EH (cell line): ENCODE data around the gene COX6A2.

Source experiments
- DNase-seq: peaks from one replicate; pipeline ENCODE4 v3.0.0-alpha.2; 2015; ENCODE audit warnings: low read depth

The COX6A2 gene

DNA sequence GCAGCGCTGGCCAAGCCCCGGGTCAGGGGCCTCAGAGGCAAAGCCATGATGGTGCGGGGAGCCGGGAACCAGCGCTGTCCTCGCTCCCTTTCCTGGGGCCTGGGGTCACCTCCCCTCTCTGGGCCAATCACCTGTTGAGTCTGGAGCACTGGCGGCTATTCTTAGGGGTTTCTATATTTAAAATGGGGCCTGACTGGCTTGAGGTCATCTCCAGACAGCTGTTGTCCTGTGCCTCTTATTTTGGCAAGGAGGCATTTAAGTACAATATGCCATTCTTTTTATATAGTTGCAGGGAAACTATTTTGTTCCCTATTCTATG lies at the start of gene COX6A2:
COX6A2 (minus strand) TSS at position 82 of the 319 bp plus-strand sequence; CDS start at position 47, 35 bp downstream.
- no peak for DNase-seq

DNA sequence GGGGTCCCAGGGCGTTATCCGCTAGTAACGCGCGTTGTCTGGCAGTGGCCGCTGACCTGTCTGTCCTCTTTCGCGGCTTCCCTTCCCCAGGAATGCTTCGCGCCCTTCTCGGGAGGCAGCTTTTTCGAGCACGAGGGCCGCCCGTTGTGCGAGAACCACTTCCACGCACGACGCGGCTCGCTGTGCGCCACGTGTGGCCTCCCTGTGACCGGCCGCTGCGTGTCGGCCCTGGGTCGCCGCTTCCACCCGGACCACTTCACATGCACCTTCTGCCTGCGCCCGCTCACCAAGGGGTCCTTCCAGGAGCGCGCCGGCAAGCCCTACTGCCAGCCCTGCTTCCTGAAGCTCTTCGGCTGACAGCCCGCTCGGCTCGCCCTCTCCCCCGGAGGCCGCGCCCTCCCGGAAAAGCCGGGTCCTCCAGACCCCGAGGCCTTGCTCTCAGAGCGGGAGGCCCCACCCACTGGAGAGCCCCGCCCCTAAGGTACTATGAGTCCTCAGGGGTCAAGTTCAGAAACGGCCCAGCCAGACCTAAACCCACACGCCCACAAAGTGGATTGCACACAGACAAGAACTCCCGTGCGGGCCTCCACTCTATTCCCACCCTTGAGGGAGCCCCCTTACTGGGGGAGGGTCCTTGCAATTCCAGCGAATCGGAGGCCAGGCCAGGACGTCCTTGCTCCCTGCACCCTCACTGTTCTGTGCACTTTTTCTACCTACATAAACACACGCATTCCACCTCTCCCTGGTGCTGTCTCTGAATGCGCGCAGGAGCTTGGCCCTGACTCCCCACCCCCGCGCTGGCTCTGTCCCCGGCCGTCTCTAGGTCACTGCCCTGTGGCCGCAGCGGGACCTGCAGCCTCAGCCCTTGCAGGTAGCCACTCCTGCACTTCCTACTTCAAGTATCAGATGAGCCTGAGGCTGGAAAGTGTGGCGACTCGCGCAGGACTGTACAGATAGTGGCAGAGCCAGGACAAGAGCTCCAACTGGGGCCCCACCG lies 49.4 kb upstream of the COX6A2 start:
- no peak for DNase-seq

DNA sequence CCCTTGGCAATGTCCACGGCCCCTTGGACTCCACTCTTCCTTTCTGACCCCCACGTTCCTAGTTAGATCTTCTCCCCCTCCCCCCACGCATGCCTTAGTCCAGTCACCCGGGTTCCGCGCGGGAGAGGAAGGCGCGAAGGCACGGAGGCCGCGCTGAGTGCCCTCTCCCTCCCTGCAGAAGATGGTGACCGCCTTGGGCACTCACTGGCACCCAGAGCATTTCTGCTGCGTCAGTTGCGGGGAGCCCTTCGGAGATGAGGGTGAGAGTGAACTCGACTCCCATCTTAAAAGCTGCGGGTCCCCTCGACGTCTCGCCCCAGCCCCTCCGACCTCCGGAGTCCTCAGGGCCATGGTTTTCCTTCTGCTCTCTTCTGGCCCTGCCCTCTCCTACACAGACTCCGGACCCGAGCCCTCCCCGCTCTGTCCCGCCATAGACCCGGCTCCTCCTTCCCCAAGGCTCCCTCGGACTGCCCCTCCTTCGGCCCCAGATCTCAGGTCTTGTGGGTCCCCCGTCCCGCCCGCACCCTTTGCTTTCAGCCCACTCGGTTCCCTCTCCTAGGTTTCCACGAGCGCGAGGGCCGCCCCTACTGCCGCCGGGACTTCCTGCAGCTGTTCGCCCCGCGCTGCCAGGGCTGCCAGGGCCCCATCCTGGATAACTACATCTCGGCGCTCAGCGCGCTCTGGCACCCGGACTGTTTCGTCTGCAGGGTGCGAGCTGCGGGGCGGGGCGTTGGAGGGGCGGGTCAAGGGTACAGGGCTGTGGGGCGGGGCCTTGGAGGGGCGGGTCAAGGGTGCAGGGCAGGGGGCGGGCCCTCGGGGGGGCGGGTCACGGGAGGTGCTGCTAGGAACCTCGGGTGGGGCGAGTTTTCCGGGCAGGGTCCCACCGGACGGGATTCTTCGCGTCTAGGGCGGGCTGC lies 48.4 kb upstream of the COX6A2 start:
- no peak for DNase-seq

DNA sequence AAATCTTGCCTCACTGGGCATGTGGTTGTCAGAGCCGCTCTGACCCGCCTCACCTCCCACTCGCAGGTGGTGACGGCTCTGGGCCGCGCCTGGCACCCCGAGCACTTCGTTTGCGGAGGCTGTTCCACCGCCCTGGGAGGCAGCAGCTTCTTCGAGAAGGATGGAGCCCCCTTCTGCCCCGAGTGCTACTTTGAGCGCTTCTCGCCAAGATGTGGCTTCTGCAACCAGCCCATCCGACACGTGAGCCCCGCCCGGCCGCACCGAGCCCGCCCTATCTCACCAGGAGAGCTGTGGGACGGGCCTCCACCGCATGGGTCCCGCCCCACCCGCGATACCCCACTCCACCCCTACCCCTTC lies 47.8 kb upstream of the COX6A2 start:
- DNase-seq = no peak

DNA sequence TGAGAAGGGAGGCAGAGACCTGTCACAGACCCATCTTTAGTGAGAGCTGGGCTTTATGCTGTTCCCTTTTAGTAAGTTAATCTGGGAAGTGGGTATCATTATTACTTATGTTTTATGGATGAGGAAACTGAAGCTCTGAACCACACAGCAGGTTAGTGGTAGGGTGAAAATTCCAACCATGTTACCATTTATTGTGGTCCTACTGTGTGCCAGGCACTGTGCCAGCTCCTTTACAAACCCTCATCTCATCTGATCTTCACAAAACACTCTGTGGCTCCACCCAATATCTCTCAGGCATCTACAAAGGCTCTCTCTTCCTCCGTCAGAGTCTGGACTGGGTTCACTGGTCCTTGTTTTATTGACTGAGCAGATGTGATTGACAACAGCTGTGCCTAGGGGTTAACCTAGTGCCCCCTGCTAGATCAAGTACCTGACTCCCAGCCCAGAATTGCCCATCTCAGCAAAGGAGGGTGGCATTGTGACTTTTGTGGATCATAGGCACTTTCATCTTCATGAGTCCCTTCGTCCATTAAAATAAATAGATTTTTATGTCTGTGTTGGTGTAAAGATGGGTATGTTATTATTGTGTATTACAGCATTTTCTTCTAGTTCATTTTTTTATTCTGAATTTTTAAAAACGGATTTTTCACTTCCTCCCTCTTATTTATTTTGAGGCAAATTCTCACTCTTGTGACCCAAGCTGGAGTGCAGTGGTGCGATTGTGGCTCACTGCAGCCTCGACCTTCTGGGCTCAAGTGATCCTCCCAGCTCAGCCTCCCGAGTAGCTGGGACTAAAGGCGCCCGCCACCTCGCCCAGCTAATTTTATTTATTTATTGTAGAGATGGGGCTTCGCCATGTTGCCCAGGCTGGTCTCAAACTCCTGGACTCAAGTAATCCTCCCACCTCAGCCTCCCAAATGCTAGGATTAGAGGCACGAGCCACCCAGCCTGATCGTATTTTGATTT lies 46.9 kb upstream of the COX6A2 start:
- DNase-seq = no peak

DNA sequence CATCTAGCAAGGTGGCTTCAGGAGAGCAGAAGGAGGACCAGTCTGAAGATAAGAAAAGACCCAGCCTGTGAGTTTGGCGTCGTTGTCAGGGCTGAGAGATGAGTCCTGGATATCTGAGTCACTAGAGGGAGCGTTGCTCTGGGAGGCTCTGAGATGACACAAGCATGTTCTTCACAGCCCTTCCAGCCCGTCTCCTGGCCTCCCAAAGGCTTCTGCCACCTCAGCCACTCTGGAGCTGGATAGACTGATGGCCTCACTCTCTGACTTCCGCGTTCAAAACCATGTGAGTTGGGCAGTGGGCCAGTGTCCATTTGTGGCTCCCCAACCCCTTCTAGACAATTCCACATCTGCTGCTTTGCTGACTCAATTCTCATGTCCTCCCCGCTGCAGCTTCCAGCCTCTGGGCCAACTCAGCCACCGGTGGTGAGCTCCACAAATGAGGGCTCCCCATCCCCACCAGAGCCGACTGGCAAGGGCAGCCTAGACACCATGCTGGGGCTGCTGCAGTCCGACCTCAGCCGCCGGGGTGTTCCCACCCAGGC lies 46.1 kb upstream of the COX6A2 start:
- peak; percentile 94 for DNase-seq

DNA sequence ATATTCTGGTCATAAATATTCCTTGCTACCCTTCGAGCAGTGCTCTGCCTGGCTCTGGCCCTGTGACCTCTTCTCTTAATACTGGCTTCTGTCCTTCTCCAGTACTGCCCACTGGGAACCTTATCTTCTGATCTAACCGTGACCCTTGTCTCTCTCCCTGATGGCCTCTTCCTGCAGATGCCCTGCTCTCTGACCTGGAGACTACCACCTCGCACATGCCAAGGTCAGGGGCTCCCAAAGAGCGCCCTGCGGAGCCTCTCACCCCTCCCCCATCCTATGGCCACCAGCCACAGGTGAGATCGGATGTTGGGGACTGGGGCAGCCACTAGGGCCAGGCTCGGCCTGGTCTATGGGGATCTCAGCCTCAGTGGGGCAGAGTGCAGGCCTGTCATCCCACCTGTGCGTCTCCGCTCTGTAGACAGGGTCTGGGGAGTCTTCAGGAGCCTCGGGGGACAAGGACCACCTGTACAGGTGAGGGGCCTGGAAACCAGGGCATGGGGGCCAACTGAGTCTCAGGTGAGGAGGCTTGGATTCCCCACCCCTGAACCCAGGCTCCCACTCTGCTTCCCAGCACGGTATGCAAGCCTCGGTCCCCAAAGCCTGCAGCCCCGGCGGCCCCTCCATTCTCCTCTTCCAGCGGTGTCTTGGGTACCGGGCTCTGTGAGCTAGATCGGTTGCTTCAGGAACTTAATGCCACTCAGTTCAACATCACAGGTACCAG lies 45.3 kb upstream of the COX6A2 start:
- DNase-seq = no peak

DNA sequence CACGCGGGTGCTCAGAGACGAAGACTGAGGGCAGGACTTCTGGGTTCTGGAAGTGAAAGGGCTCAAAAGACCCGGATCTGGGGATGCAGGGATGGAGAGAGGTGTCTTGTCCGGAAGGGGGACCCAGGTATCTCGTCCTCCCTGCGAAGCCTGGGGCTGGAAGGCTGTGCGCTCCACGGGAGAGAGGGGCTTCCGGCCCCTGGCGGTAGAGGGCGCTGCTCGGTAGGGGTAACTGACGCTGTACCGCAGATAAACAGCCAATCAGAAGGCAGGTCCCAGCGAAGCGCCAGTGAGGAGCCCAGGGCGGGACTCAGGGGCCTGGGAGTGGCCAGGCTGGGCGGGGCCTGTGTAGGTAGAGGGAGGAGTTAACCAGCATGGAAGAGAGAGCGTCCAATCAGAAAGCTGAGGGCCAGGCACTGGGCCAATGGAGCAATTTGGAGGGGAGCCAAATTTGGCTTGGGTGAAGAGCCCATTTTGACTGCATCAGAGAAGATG lies 44.6 kb upstream of the COX6A2 start:
- peak; percentile 96 for DNase-seq

DNA sequence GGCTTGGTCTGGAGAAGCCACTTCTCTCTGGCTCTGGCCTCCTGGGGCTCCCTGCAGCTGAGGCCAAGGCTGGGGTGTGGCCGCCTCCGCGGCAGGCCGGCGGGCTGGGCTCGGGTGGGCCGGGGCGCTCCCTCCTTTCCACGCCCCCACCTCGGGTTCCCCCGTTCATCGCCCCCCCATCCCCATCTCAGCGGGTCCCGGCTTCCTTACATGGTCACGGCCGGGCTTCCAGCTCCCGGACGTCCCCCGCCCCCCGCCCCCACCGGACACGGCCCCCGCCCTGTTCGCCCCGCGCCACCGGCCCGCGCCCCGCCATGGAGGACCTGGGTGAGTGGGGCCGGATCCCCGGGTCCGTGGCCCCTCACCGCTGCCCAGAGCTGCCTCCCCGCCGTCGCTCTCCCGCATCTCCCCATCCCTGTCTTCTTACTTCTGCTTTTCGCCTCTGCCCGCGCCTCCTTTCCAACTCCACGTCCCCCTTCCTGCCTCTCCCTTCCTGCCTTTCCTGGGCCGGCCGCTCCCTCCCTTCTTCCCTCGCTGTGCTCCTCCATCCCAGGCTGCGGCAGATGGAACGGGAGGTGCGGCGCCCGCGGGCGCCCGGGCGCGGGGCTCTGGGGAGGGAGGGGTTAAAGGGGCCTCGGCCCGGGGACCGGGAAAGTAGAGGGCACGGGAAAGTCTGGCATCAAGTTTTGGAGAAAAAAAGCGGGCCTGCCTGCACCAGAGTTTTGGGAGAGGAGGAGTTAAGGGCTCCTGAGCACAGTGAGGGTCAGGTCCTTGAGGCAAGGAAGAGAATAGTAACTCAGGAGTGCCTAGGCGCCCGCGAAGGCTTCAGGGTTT lies 43.9 kb upstream of the COX6A2 start, which contains the start of gene TGFB1I1:
TGFB1I1 (plus strand) TSS at position 278 of the 834 bp plus-strand sequence; CDS start at position 315, 37 bp downstream.
- peak; percentile 95 for DNase-seq

DNA sequence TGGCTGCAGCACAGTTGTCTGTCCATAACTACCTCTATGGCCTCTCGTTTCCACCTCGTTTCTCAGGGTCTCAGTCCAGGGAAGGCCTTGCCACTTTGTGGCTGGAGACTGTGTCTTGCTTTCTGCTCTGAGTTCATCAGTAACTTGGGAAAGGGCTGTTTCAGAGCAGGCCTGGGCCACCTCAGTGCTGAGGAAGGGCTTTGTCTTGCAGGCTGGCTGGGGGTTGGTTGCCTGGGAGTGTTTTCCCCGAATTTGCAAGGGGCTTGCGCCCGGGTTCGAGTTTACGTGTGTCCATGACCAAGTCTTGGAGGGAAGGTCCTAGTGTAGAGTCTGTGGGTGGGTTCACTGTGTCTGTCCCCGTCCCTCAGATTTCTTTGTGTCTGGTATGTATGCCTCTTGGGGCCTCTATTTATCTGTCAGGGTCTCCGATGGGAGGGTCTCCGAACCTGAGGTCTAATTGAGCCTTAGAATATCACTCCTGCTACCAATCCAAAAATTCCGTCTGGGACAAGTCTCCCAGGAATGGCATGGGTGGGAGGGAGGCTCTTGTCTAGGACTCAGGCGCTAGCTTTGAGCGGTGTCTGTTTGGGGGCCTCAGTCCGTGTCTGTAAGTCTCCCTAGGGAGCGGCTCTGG lies 43.2 kb upstream of the COX6A2 start:
- no peak for DNase-seq

DNA sequence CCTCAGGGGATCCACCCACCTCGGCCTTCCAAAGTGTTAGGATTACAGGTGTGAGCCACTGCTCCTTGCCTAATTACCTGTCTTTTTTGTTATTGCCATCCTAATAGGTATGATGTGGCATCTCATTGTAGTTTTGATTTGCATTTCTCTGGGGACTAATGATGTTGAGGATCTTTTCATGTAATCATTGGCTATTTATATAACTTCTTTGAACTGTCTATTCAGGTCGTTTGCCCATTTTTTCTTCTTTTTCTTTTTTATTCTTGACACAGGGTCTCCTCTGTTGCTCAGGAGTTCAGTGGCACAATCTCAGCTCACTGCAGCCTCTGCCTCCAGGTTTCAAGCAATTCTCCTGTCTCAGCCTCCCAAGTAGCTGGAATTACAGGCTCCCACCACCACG lies 42.5 kb upstream of the COX6A2 start:
- no peak for DNase-seq

DNA sequence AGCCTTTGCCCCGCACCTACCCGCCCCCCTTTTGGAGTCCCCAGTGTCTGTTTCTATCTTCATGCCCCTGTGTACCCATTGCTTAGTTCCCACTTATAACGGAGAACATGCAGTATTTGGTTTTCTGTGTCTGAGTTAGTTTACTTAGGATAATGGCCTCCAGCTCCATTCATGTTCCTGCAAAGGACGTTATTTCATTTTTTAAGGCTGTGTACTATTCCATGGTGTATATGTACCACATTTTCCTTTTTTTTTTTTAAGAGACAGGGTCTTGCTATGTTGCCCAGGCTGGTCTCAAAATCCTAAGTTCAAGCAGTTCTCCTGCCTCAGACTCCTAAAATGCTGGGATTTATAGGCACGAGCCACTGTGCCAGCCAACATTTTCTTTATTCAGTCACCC lies 39.7 kb upstream of the COX6A2 start:
- DNase-seq = no peak

DNA sequence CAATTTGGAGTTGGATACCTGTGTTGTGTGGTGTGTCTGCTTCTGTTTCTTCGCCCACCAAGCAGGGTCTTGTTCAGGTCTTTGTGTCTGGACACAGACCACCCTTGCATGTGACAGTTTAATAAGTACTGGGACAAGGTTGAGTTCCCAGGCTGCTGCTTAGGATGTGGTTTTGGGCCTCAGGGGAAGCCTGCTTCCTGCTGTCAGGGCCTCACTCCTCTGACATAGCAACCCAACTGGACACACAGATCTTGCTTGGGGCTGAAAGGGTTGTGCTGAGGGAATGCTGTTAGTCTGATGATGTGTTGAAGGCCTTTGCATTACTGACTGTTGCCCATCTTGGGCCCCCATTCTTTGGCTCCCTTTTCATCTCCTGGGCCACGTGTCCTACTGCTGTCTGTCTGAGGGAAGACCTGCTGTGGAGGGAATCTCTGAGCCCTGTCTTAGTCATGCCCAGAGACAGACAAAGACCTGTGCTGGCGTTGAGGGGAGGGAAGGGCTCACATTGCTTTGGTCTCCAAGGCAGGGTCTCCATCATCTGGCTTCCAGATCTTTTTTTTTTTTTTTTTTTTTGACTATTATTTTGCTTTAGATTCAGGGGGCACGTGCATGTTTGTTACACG lies 39.1 kb upstream of the COX6A2 start:
- DNase-seq = peak; percentile 51

DNA sequence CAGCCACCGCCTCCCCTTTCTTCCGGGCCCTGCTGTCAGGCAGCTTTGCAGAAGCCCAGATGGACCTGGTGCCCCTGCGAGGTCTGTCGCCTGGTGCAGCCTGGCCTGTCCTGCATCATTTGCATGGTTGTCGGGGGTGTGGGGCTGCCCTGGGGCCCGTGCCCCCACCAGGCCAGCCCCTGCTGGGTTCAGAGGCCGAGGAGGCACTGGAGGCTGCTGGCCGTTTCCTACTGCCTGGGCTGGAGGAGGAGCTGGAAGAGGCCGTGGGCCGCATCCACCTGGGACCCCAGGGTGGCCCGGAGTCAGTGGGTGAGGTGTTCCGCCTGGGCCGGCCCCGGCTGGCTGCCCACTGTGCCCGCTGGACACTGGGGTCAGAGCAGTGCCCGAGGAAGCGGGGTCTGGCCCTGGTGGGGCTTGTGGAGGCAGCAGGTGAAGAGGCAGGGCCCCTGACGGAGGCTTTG lies 38.3 kb upstream of the COX6A2 start:
- DNase-seq = no peak

DNA sequence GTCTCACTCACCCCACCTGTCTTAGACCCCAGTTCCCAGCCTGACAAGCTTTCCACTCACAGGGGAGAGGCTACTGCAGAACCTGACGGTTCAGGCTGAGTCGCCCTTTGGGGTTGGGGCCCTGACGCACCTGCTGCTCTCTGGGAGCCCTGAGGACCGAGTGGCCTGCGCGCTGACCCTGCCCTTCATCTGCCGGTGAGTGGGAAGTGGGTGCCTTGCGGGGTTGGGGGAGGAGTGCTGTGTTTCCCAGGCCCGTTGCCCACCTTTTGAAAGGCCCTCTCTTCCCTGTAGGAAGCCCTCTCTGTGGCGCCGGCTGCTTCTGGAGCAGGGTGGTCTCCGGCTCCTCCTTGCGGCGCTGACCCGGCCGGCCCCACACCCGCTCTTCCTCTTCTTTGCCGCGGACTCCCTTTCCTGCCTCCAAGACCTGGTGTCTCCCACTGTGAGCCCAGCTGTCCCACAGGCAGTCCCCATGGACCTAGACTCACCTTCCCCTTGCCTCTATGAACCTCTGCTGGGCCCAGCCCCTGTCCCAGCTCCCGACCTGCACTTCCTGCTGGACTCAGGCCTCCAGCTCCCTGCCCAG lies 37.7 kb upstream of the COX6A2 start:
- no peak for DNase-seq

DNA sequence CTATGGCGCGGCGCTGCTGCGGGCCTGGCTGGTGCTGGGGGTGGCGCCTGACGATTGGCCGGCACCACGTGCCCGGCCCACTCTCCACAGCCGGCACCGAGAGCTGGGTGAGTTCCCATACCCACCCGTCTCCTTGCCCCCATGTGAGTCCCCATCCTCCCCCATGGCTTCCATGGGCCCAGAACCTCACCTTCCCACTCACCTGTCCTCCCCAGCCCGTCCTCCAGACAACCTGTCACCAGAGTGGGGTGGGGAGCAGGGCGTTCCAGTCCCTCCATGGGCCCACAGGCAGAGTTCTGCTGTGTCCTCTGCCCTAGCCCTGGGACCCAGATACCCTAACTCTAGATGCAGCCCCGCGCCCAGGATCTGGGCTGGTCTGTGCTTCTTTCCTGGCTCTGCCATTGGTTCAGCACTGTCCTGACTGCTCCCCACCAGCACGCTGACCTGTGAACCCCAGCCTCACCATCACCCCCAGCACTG lies 36.7 kb upstream of the COX6A2 start:
- no peak for DNase-seq

DNA sequence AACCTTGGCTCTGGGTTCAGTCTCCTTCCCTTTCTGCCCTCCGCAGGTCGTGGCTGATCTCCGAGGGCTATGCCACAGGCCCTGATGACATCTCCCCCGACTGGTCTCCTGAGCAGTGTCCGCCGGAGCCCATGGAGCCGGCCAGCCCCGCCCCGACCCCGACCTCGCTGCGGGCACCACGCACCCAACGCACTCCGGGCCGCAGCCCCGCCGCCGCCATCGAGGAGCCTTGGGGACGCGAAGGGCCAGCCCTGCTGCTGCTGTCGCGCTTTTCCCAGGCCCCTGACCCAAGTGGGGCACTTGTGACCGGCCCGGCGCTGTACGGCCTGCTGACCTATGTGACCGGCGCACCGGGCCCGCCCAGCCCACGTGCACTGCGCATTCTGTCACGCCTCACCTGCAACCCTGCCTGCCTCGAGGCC lies 36.2 kb upstream of the COX6A2 start:
- DNase-seq = no peak
